Measurements from ENCODE around the gene VPS18.

Gene VPS18

GRCh38 chr15:40891810-40892446, 2.3 kb upstream of the VPS18 start:
- Histone ChIP-seq H3K9me2 (replicated peaks; ENCODE audit: insufficient read depth, low read length) (no peaks in the 10 kb centered on the region), H3K36me3 (ENCODE audit: low read length) (no peaks in the 10 kb centered on the region), H3K4me2 (ENCODE audit: low read depth, low read length, poor library complexity, severe bottlenecking) (no peak overlapping the region), H2AFZ (ENCODE audit: low read depth, low read length, severe bottlenecking) (peak overlapping the region; percentile 56), H3K9me3 (ENCODE audit: insufficient read depth, low read length) (no peaks in the 10 kb centered on the region), H3K27ac (ENCODE audit: low read depth, low read length) (no peak overlapping the region), H3F3A (ENCODE audit: insufficient read depth) (0 out of 2 replicates have a peak, but pooled peaks cover 3% of the 10 kb centered on the region), H3K4me3 (ENCODE audit: insufficient read depth, low read length, poor library complexity, severe bottlenecking) (no peak overlapping the region), H4K20me1 (ENCODE audit: low read depth, low read length) (no peaks in the 10 kb centered on the region), H3K79me2 (ENCODE audit: insufficient read depth, low read length) (peaks cover 12% of the 10 kb centered on the region; the same call in 1 of the 2 replicates), H3K9ac (ENCODE audit: low read length) (no peak overlapping the region), H3K27me3 (ENCODE audit: low read length) (no peaks in the 10 kb centered on the region)
- peak; percentile 76 for TF ChIP-seq CTCF (IDR thresholded peaks at IDR 0.05; ENCODE audit: insufficient read depth, low read length, poor library complexity, severe bottlenecking)
- no peak for TF ChIP-seq EZH2phosphoT487 (conservative IDR thresholded peaks at IDR 0.05; ENCODE audit: low read length)

DNA sequence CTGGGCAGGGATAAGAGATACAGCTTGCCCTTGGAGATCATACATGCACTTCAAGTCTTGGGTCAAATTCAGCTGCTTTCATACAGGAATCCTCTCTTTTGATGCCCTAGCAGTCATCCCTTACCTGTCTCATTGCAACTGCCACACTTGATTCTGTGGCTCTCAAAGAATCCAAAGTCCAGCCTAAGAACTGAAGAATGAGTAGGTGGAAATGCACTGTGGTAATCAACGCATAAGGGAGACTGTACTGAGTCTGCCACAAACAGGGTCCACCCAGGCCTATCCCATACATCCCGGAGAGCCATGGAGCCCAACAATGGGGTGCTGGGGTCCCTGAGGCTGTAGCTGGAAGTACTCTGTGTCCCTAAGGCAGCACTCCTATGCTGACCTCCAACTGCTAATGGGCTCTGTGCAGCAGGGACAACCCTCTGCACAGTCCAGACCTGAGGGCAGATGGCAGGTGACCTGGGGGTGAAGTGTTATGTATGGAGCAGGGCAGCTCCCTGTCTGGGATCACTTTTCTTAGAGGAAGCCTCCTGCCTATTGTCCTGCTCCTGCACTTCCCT, 1.7 kb upstream of the VPS18 start:
- H4K20me1 ChIP-seq (ENCODE audit: low read depth, low read length) = no peaks in the 10 kb centered on the region
- 0 out of 2 replicates have a peak, but pooled peaks cover 3% of the 10 kb centered on the region for H3F3A ChIP-seq (ENCODE audit: insufficient read depth)
- H3K9me3 ChIP-seq (ENCODE audit: insufficient read depth, low read length) = no peaks in the 10 kb centered on the region
- peaks cover 12% of the 10 kb centered on the region; the same call in 1 of the 2 replicates for H3K79me2 ChIP-seq (ENCODE audit: insufficient read depth, low read length)
- no peaks in the 10 kb centered on the region for H3K27me3 ChIP-seq (ENCODE audit: low read length)
- H2AFZ ChIP-seq (ENCODE audit: low read depth, low read length, severe bottlenecking) = no peak overlapping the region
- H3K36me3 ChIP-seq (ENCODE audit: low read length) = no peaks in the 10 kb centered on the region
- H3K4me3 ChIP-seq (ENCODE audit: insufficient read depth, low read length, poor library complexity, severe bottlenecking) = no peak overlapping the region
- no peak overlapping the region for H3K4me2 ChIP-seq (ENCODE audit: low read depth, low read length, poor library complexity, severe bottlenecking)
- TF ChIP-seq CTCF (IDR thresholded peaks at IDR 0.05; ENCODE audit: insufficient read depth, low read length, poor library complexity, severe bottlenecking) = no peak
- no peak for TF ChIP-seq EZH2phosphoT487 (conservative IDR thresholded peaks at IDR 0.05; ENCODE audit: low read length)
- no peak overlapping the region for H3K9ac ChIP-seq (ENCODE audit: low read length)
- H3K27ac ChIP-seq (ENCODE audit: low read depth, low read length) = no peak overlapping the region
- H3K9me2 ChIP-seq (replicated peaks; ENCODE audit: insufficient read depth, low read length) = no peaks in the 10 kb centered on the region

DNA sequence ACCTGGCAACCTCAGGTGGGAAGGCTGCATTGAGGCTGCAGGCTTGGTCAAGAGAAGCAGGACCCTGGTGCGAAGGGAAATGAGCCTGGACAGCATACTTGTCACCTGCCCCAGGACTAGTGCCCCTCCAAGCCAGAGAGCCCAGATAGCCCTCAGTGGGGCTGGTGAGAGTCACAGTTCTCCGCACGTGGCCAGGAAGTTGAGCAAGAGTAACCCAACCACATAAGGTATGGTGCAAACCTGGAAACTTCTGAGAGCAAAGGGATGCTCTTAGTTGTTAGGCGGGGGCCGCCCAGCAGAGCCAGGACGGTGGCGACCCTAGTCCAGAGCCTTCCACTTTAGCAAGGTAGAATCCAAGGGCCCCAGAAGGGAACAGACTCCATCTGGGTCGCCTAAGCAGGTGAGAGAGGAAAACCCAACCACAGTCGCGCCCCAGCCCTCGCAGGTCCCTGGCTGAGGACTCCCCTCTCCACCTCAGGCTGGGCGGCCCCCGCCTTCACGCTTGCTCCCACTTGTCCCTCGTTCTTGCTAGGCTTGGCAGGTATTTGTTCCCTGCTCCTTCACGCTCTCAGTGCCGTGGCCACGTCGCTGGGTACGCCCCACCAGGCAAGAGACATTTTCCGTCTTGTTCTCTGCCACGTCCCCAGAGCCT, 1.1 kb upstream of the VPS18 start:
- H4K20me1 ChIP-seq (ENCODE audit: low read depth, low read length) = no peaks in the 10 kb centered on the region
- no peaks in the 10 kb centered on the region for H3K9me3 ChIP-seq (ENCODE audit: insufficient read depth, low read length)
- H3K36me3 ChIP-seq (ENCODE audit: low read length) = no peaks in the 10 kb centered on the region
- H3K4me3 ChIP-seq (ENCODE audit: insufficient read depth, low read length, poor library complexity, severe bottlenecking) = no peak overlapping the region
- 0 out of 2 replicates have a peak, but pooled peaks cover 3% of the 10 kb centered on the region for H3F3A ChIP-seq (ENCODE audit: insufficient read depth)
- H3K79me2 ChIP-seq (ENCODE audit: insufficient read depth, low read length) = peaks cover 12% of the 10 kb centered on the region; the same call in 1 of the 2 replicates
- no peak for TF ChIP-seq CTCF (IDR thresholded peaks at IDR 0.05; ENCODE audit: insufficient read depth, low read length, poor library complexity, severe bottlenecking)
- TF ChIP-seq EZH2phosphoT487 (conservative IDR thresholded peaks at IDR 0.05; ENCODE audit: low read length) = no peak
- H2AFZ ChIP-seq (ENCODE audit: low read depth, low read length, severe bottlenecking) = no peak overlapping the region
- no peak overlapping the region for H3K4me2 ChIP-seq (ENCODE audit: low read depth, low read length, poor library complexity, severe bottlenecking)
- H3K9me2 ChIP-seq (replicated peaks; ENCODE audit: insufficient read depth, low read length) = no peaks in the 10 kb centered on the region
- no peaks in the 10 kb centered on the region for H3K27me3 ChIP-seq (ENCODE audit: low read length)
- H3K27ac ChIP-seq (ENCODE audit: low read depth, low read length) = no peak overlapping the region
- no peak overlapping the region for H3K9ac ChIP-seq (ENCODE audit: low read length)
